WTC11 (cell line): ENCODE measurements around the gene INS. TPM values are rescaled to one million over a fixed set of nuclear protein-coding genes. Genes with fewer than 3 reads are reported as not detected.

Experiments
- ATAC-seq: fragments of 200-7000 bp; cut with Tn5 transposase; 2 replicates; pipeline ENCODE4 v1.10.0; 2021; ENCODE audit warnings: mild to moderate bottlenecking, moderate library complexity
- CTCF ChIA-PET: fragments of 300-600 bp; sonication (Branson Sonifier 250); formaldehyde crosslinking; loops from one replicate; lab custom pipeline; 2021; ENCODE audit warnings: antibody characterized with exemption; lab: Charles Lee
- POLR2A ChIA-PET: fragments of 350-600 bp; sonication (Branson Sonifier 250); formaldehyde crosslinking; loops from one replicate; lab custom pipeline; 2021; ENCODE audit warnings: antibody characterized with exemption; lab: Charles Lee
- DNase-seq: peaks from one replicate; pipeline ENCODE4 v3.0.0; 2021; ENCODE audit warnings: low spot score
- H3K27ac Mint-ChIP-seq: 2 replicates; pipeline ENCODE4 v1.8.0; 2021; ENCODE audit warnings: mixed read lengths
- H3K27me3 Mint-ChIP-seq: 2 replicates; pipeline ENCODE4 v1.8.0; 2021; ENCODE audit warnings: low read depth, mild to moderate bottlenecking, moderate library complexity, mixed read lengths
- H3K36me3 Mint-ChIP-seq: 2 replicates; pipeline ENCODE4 v1.8.0; 2021; ENCODE audit warnings: mixed read lengths
- H3K4me1 Mint-ChIP-seq: 2 replicates; pipeline ENCODE4 v1.8.0; 2022; ENCODE audit warnings: mixed read lengths
- H3K4me3 Mint-ChIP-seq: 2 replicates; pipeline ENCODE4 v1.8.0; 2021; ENCODE audit warnings: mild to moderate bottlenecking, moderate library complexity, mixed read lengths
- H3K9me3 Mint-ChIP-seq: 2 replicates; pipeline ENCODE4 v1.8.0; 2021; ENCODE audit warnings: mixed read lengths
- EMX1 ChIP-seq: fragments of 250-450 bp; sonication (Bioruptor Pico); IDR thresholded peaks from 2 replicates; pipeline ENCODE4 v1.8.0; 2021; ENCODE audit warnings: mild to moderate bottlenecking
- GRHL2 ChIP-seq: fragments of 250-450 bp; sonication (Bioruptor Pico); IDR thresholded peaks from 2 replicates; pipeline ENCODE4 v1.8.0; 2022; ENCODE audit warnings: mild to moderate bottlenecking, moderate library complexity; ENCODE audit not compliant: insufficient replicate concordance, severe bottlenecking
- SMAD4 ChIP-seq: sonication (generic); formaldehyde crosslinking; IDR thresholded peaks from 2 replicates; pipeline ENCODE4 v1.8.0; 2022; ENCODE audit warnings: mild to moderate bottlenecking, missing genetic modification reagents
- TEAD4 ChIP-seq: sonication (generic); formaldehyde crosslinking; IDR thresholded peaks from 2 replicates; pipeline ENCODE4 v1.8.0; 2022; ENCODE audit warnings: mild to moderate bottlenecking, missing genetic modification reagents
- ZNF121 ChIP-seq: sonication (generic); formaldehyde crosslinking; IDR thresholded peaks from 2 replicates; pipeline ENCODE4 v1.8.0; 2023; ENCODE audit warnings: missing genetic modification reagents
- total RNA-seq: library from RNA; stranded (reverse); gene quantifications from 3 replicates; pipeline ENCODE4 v1.2.3, GENCODE V29; 2021
- TF ChIP-seq, protein P1 (sequence below): sonication (generic); formaldehyde crosslinking; IDR thresholded peaks from 2 replicates; pipeline ENCODE4 v1.8.1; 2023; ENCODE audit warnings: mild to moderate bottlenecking, missing genetic modification reagents
- TF ChIP-seq, protein P2 (sequence below): fragments of 200-600 bp; IDR thresholded peaks from 2 replicates; pipeline ENCODE4 v1.8.0; 2022; ENCODE audit warnings: antibody characterized with exemption
- TF ChIP-seq, protein P3 (sequence below): sonication (generic); formaldehyde crosslinking; conservative IDR thresholded peaks from 2 replicates; pipeline ENCODE4 v1.8.1; 2023; ENCODE audit warnings: mild to moderate bottlenecking, low read depth, missing genetic modification reagents, moderate library complexity
- TF ChIP-seq, protein P4 (sequence below): sonication (generic); formaldehyde crosslinking; IDR thresholded peaks from 2 replicates; pipeline ENCODE4 v1.8.1; 2022; ENCODE audit warnings: low read depth, mild to moderate bottlenecking, moderate library complexity, missing genetic modification reagents, borderline replicate concordance

INS gene
- total RNA-seq, 1 experiment from 2014 or later: not detected

DNA sequence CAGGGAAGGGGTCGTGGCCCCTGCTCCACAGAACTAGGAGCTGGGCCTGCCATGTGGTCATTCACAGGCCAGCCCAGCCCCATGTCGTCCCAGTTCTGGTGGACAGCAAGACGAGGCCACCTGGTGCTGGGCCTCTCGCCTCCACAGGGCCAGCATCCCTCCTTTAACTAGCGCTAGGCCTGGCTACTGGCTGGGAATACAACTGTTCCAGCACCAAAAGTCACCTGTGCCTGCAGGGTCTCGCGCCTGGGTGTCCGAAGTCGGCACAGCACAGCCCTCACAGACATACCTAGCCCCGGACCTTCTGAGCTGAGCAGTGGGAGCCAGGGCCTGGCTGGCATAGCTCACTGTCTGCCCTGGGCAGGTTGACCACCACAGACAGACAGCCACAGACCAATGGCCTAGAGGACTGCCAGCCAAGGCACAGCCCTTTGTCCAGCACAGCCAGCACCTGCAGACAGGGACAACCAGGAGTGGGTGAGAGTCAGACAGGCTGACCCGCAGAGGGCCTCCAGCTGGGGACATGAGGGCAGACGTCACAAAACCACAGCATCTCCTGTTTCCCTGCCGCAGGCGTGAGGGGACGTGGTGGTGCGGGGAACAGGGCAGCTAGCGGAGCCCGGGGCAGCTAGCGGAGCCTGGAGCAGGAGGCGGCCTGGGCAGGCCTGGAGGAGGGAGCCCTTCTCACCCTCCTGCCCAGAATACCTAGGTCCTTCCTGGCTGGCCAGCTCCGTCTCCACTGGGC, 37.8 kb upstream of the INS start (continued):
- TF ChIP-seq GRHL2 (CRISPR knock-in tag) (no peak), TEAD4 (CRISPR knock-in tag) (no peak)
- TF ChIP-seq, protein P1, sequence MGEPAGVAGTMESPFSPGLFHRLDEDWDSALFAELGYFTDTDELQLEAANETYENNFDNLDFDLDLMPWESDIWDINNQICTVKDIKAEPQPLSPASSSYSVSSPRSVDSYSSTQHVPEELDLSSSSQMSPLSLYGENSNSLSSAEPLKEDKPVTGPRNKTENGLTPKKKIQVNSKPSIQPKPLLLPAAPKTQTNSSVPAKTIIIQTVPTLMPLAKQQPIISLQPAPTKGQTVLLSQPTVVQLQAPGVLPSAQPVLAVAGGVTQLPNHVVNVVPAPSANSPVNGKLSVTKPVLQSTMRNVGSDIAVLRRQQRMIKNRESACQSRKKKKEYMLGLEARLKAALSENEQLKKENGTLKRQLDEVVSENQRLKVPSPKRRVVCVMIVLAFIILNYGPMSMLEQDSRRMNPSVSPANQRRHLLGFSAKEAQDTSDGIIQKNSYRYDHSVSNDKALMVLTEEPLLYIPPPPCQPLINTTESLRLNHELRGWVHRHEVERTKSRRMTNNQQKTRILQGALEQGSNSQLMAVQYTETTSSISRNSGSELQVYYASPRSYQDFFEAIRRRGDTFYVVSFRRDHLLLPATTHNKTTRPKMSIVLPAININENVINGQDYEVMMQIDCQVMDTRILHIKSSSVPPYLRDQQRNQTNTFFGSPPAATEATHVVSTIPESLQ: no peak
- TF ChIP-seq, all 79 proteins: peak for 0

DNA sequence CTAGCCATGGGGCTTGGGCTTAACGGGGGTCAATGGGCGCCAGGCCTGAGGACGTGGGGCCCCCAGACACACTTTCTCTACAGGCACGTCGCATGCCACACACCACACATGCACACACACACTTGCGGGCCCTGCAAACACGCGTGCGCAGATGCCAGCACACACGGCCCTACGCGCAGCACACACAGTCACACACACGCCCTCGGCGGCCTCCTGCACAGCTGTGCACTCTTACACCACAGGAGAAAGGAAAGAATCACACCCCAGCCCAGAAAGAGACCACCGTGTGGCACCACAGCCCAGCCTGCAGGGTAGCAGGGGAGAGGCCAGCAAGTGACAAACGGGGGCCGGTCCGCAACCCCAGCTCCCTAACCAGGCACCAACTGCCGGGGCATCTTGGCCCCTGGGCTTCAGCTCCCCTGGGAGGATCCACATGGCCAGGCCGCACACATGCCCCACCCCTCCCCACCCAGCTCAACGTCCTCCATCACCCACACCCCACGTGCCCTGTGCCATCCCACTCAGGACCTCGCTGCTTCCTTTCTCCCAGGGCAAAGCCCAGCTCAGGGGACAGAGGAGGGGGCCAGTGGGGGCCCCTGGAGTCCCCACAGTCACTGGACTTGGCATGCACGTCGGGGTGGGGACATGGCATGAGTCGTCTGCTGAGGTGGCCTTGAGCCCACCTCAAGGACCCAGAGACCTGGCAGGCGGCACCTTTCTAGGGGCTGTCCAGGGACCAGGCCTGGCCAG, 36.9 kb upstream of the INS start:
- Mint-ChIP-seq H3K4me3 (no peak overlapping the region), H3K27me3 (peaks cover 13% of the 10 kb centered on the region), H3K9me3 (no peaks in the 10 kb centered on the region), H3K4me1 (no peaks in the 10 kb centered on the region), H3K36me3 (no peaks in the 10 kb centered on the region), H3K27ac (no peak overlapping the region)
- POLR2A ChIA-PET: interaction anchor here (1.1 kb wide), 1 partner anchor 179 kb away, joined by 4 read pairs; the partner anchor contains the start of gene CD81
- CTCF ChIA-PET: interaction anchor here (0.6 to 3.3 kb wide), 21 partner anchors 11 to 545 kb away, joined by 3 to 58 read pairs (median 5); partner anchors contain the start of genes C11orf21, CD81 and TSPAN32
- DNase-seq (no peak), ATAC-seq (no peak)
- TF ChIP-seq EMX1 (CRISPR knock-in tag) (no peak), ZNF121 (no peak)
- TF ChIP-seq, protein P2, sequence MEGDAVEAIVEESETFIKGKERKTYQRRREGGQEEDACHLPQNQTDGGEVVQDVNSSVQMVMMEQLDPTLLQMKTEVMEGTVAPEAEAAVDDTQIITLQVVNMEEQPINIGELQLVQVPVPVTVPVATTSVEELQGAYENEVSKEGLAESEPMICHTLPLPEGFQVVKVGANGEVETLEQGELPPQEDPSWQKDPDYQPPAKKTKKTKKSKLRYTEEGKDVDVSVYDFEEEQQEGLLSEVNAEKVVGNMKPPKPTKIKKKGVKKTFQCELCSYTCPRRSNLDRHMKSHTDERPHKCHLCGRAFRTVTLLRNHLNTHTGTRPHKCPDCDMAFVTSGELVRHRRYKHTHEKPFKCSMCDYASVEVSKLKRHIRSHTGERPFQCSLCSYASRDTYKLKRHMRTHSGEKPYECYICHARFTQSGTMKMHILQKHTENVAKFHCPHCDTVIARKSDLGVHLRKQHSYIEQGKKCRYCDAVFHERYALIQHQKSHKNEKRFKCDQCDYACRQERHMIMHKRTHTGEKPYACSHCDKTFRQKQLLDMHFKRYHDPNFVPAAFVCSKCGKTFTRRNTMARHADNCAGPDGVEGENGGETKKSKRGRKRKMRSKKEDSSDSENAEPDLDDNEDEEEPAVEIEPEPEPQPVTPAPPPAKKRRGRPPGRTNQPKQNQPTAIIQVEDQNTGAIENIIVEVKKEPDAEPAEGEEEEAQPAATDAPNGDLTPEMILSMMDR: no peak

DNA sequence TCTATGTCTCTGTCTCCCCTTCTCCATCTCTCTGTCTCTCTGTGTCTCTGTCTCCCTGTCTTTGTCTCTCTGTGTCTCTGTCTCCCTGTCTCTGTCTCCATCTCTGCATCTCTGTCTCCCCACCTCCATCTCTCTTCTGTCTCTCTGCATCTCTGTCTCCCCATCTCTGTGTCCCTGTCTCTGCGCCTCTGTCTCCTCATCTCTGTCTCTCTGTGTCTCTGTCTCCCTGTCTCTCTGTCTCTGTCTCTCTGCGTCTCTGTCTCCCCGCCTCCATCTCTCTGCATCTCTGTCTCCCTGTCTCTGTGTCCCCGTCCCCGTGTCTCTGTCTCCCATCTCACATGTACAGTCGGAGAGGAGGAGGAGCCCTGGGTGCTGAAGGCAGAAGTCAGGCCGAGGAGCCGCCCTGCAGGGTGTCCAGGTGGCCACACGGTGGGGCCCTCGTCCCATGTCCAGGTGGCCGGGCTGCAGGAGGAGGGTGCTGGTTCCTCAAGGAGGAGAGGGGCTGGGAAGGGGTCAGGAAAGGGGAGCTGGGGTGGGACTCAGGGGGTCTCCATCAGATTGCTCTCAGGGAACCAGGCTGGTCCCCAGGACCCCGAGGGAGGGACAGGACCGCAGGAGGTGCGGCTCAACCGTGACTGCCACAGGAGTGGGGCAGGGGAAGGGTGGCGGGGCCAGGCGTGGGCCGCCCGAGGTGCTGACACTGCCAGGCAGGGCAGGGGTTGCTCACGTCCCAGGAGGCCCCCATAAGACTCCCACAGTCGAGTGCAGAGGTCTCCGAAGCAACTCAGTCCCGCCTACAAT, 36.2 kb upstream of the INS start:
- DNase-seq (peak; percentile 87), ATAC-seq (peak; percentile 87)
- POLR2A ChIA-PET: interaction anchor here (1.1 kb wide), 1 partner anchor 180 kb away, joined by 4 read pairs; the partner anchor contains the start of gene CD81
- H3K9me3 Mint-ChIP-seq: no peaks in the 10 kb centered on the region
- no peaks in the 10 kb centered on the region for H3K36me3 Mint-ChIP-seq
- TF ChIP-seq, protein P2: peak; percentile 56; the same call in 1 of the 2 replicates
- TF ChIP-seq, protein P3, sequence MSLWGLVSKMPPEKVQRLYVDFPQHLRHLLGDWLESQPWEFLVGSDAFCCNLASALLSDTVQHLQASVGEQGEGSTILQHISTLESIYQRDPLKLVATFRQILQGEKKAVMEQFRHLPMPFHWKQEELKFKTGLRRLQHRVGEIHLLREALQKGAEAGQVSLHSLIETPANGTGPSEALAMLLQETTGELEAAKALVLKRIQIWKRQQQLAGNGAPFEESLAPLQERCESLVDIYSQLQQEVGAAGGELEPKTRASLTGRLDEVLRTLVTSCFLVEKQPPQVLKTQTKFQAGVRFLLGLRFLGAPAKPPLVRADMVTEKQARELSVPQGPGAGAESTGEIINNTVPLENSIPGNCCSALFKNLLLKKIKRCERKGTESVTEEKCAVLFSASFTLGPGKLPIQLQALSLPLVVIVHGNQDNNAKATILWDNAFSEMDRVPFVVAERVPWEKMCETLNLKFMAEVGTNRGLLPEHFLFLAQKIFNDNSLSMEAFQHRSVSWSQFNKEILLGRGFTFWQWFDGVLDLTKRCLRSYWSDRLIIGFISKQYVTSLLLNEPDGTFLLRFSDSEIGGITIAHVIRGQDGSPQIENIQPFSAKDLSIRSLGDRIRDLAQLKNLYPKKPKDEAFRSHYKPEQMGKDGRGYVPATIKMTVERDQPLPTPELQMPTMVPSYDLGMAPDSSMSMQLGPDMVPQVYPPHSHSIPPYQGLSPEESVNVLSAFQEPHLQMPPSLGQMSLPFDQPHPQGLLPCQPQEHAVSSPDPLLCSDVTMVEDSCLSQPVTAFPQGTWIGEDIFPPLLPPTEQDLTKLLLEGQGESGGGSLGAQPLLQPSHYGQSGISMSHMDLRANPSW (CRISPR knock-in tag): no peak
- TF ChIP-seq, protein P4, sequence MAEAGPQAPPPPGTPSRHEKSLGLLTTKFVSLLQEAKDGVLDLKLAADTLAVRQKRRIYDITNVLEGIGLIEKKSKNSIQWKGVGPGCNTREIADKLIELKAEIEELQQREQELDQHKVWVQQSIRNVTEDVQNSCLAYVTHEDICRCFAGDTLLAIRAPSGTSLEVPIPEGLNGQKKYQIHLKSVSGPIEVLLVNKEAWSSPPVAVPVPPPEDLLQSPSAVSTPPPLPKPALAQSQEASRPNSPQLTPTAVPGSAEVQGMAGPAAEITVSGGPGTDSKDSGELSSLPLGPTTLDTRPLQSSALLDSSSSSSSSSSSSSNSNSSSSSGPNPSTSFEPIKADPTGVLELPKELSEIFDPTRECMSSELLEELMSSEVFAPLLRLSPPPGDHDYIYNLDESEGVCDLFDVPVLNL (CRISPR knock-in tag): no peak
- TF ChIP-seq SMAD4: no peak
- no peak overlapping the region for H3K4me3 Mint-ChIP-seq
- peaks cover 13% of the 10 kb centered on the region for H3K27me3 Mint-ChIP-seq
- no peaks in the 10 kb centered on the region for H3K4me1 Mint-ChIP-seq
- no peak overlapping the region for H3K27ac Mint-ChIP-seq
- CTCF ChIA-PET: interaction anchor here (0.6 to 3.3 kb wide), 18 partner anchors 11 to 544 kb away, joined by 3 to 58 read pairs (median 5); partner anchors contain the start of genes C11orf21, CD81 and TSPAN32
